IPS-15b (cell line): Measurements from ENCODE around the gene GARIN3.
"Not testable (repeated sequence)": the region's sequence is repeated elsewhere in the genome, so short reads cannot be mapped to it uniquely, and the experiment has no call there.

Experiments used
- H3K27me3 ChIP-seq: one replicate; pipeline ENCODE4 v1.6.1; 2013; ENCODE audit warnings: low read length; ENCODE audit not compliant: control insufficient read depth, insufficient read depth
- H3K36me3 ChIP-seq: one replicate; pipeline ENCODE4 v1.6.1; 2013; ENCODE audit warnings: low read length; ENCODE audit not compliant: control insufficient read depth, insufficient read depth
- H3K4me1 ChIP-seq: one replicate; pipeline ENCODE4 v1.6.1; 2013; ENCODE audit warnings: mild to moderate bottlenecking, low read length; ENCODE audit not compliant: control insufficient read depth, insufficient read depth
- H3K4me3 ChIP-seq: one replicate; pipeline ENCODE4 v1.5.1; 2013; ENCODE audit warnings: low read depth, low read length
- H3K9ac ChIP-seq: one replicate; pipeline ENCODE4 v1.6.1; 2013; ENCODE audit warnings: low read depth, mild to moderate bottlenecking, low read length
- H3K9me3 ChIP-seq: one replicate; pipeline ENCODE4 v1.6.1; 2013; ENCODE audit warnings: mild to moderate bottlenecking, low read length; ENCODE audit not compliant: control insufficient read depth, insufficient read depth

Gene GARIN3

DNA sequence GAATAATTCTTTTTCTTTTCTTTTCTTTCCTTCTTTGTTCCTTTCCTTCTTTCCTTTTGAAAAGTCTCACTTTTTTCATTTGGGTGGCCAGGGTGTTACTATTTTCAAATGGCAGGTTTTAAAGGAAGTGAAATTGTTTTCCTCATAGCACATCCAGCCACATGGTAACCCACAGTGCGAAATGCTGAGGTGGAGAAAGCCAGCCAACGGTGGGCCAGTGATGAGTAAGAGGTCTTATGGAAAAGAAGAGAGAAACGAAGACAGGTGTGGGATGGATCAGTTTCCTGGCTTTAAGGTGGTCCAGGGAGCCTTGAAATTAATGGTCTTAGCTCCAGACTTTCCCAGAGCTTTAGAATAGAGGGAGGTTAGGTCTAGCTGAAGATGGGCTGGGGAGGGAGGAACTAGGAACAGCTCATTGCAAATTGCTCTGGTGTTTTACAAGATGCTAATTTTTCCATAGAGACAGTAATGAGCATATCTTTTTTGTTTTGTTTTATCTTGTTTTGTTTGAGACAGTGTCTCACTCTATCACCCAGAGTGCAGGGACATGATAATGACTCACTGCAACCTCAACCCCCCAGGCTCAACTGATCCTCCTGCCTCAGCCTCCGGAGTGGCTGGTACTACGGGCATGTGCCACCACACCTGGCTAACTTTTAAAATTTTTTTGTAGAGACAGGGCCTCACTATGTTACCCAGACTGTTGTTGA, 32.4 kb upstream of the GARIN3 start:
- H3K9ac ChIP-seq: no peak overlapping the region
- peaks cover 4% of the 10 kb centered on the region for H3K27me3 ChIP-seq
- no peaks in the 10 kb centered on the region for H3K4me1 ChIP-seq
- H3K36me3 ChIP-seq: no peaks in the 10 kb centered on the region
- H3K4me3 ChIP-seq: no peak overlapping the region
- no peaks in the 10 kb centered on the region for H3K9me3 ChIP-seq

DNA sequence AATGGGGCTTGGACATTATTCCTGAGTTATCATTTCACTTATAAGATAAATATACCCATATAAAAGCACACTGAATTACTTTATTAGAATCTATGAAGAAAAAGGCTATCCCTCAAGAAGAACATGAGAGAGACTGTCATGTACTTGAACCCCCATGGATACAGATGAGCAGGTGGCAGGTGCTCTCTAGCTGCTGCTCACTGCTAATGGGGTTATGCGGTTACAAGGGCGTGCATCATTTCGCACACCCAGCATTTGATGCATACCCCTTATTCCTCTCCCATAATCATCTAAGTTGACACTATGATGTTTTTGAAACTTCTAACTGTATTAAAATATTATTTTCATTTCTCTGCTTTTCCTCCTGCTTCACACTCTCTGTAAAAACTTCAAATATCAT, 31.0 kb upstream of the GARIN3 start:
- no peak overlapping the region for H3K4me3 ChIP-seq
- H3K36me3 ChIP-seq: no peaks in the 10 kb centered on the region
- no peak overlapping the region for H3K9ac ChIP-seq
- no peaks in the 10 kb centered on the region for H3K4me1 ChIP-seq
- no peaks in the 10 kb centered on the region for H3K9me3 ChIP-seq
- peaks cover 4% of the 10 kb centered on the region for H3K27me3 ChIP-seq

GRCh38 chr5:157196045-157196444, 30.0 kb upstream of the GARIN3 start:
- no peaks in the 10 kb centered on the region for H3K9me3 ChIP-seq
- H3K9ac ChIP-seq: no peak overlapping the region
- peaks cover 4% of the 10 kb centered on the region for H3K27me3 ChIP-seq
- no peaks in the 10 kb centered on the region for H3K36me3 ChIP-seq
- no peak overlapping the region for H3K4me3 ChIP-seq
- no peaks in the 10 kb centered on the region for H3K4me1 ChIP-seq

DNA sequence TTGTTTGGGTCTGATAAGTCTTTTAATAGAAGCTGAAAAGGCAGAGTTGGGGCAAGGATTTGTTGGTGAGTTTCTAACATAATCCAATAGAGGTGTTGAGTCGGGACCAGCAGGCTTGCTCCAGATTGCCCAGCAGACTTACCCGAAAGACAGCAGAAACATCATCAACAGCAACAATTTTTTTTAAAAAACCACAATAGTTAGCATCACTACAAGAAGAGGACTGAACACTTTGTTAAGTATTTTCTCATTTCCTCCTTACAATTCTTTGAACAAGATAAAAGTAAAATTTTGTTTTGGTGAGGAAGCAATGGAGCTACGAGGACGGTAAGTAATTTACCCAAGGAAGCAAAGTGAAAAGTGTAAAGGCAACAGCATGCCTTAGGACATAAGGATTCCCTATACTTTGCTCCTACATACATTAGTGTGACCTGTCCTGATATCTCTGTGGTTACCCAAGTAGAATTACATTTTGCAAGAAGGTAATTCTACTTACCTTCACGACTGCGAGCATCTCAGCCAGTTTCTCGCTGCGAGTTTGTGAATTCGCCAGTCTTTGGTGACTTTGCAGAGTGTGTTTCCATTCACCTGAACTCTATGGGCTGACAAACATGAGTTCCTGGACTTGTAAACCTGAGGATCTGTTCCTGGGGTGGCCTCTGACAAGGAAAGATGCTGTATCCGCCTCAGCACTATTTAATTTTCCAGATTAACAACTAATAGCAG, 27.8 kb upstream of the GARIN3 start:
- peaks cover 21% of the 10 kb centered on the region for H3K27me3 ChIP-seq
- H3K9me3 ChIP-seq: no peaks in the 10 kb centered on the region
- no peaks in the 10 kb centered on the region for H3K4me1 ChIP-seq
- H3K9ac ChIP-seq: no peak overlapping the region
- no peaks in the 10 kb centered on the region for H3K36me3 ChIP-seq
- no peak overlapping the region for H3K4me3 ChIP-seq

DNA sequence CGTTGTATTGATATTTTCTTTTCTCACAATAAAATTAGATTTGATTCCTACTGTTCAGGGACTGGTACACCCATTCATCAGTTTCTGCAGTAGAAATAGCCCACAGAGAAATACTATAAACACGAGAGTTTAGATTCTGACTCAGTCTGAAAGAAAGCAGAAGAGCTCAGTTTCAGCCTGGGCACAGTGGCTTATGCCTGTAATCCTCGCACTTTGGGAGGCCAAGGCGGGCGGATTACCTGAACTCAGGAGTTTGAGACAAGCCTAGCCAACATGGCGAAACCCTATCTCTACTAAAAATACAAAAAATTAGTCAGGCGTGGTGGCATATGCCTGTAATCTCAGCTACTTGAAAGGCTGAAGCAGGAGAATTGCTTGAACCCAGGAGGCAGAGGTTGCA, 23.2 kb upstream of the GARIN3 start:
- Histone ChIP-seq H3K9ac (no peak overlapping the region), H3K27me3 (peaks cover 59% of the 10 kb centered on the region), H3K4me3 (no peak overlapping the region), H3K4me1 (no peaks in the 10 kb centered on the region), H3K9me3 (no peaks in the 10 kb centered on the region), H3K36me3 (no peaks in the 10 kb centered on the region)

DNA sequence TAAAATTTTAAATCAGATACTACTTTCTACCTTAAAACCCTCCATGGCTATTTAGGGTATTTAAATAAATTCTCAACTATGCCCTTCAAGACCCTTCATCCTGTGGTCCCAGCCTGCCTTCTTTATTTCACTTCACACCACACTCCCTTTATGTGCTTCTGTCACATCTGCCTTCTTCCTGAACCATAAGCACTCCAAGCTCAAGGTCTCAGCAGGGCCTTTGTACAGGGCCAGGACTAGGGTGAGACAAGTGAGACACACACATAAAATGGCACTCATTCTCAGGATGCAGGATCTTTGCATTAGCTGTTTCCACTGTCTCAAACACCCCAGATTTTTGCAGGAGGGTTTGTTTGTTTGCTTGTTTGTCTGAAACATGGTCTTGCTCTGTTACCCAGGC, 22.2 kb upstream of the GARIN3 start:
- Histone ChIP-seq H3K4me1 (no peaks in the 10 kb centered on the region), H3K27me3 (peaks cover 59% of the 10 kb centered on the region), H3K9me3 (no peaks in the 10 kb centered on the region), H3K9ac (no peak overlapping the region), H3K36me3 (no peaks in the 10 kb centered on the region), H3K4me3 (no peak overlapping the region)

GRCh38 chr5:157187046-157187754, 21.1 kb upstream of the GARIN3 start:
- no peaks in the 10 kb centered on the region for H3K4me1 ChIP-seq
- H3K9ac ChIP-seq: no peak overlapping the region
- no peaks in the 10 kb centered on the region for H3K9me3 ChIP-seq
- no peak overlapping the region for H3K4me3 ChIP-seq
- H3K36me3 ChIP-seq: no peaks in the 10 kb centered on the region
- H3K27me3 ChIP-seq: peaks cover 59% of the 10 kb centered on the region

GRCh38 chr5:157186309-157187045, 20.4 kb upstream of the GARIN3 start:
- Histone ChIP-seq H3K36me3 (no peaks in the 10 kb centered on the region), H3K4me1 (no peaks in the 10 kb centered on the region)

DNA sequence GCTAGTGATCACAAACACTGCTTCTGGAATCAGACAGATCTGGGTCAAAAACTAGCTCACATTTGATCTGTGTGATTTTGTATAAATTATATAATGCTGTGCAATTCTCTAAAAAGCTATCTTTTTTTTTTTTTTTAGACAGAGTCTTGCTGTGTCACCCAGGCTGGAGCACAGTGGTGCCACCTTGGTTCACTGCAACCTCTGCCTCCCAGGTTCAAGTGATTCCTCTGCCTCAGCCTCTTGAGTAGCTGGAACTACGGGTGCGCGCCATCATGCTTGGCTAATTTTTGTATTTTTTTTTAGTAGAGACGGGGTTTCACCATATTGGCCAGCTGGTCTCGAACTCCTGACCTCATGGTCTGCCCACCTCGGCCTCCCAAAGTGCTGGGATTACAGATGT, 19.1 kb upstream of the GARIN3 start:
- not testable (repeated sequence) for H3K36me3 ChIP-seq, H3K9me3 ChIP-seq, H3K4me3 ChIP-seq, H3K9ac ChIP-seq, H3K4me1 ChIP-seq
- H3K27me3 ChIP-seq: peaks cover 61% of the 10 kb centered on the region

More at GRCh38 chr5:157186309-157187045, 20.4 kb upstream of the GARIN3 start:
- peaks cover 59% of the 10 kb centered on the region for H3K27me3 ChIP-seq
- no peak overlapping the region for H3K4me3 ChIP-seq
- H3K9ac ChIP-seq: no peak overlapping the region
- no peaks in the 10 kb centered on the region for H3K9me3 ChIP-seq

DNA sequence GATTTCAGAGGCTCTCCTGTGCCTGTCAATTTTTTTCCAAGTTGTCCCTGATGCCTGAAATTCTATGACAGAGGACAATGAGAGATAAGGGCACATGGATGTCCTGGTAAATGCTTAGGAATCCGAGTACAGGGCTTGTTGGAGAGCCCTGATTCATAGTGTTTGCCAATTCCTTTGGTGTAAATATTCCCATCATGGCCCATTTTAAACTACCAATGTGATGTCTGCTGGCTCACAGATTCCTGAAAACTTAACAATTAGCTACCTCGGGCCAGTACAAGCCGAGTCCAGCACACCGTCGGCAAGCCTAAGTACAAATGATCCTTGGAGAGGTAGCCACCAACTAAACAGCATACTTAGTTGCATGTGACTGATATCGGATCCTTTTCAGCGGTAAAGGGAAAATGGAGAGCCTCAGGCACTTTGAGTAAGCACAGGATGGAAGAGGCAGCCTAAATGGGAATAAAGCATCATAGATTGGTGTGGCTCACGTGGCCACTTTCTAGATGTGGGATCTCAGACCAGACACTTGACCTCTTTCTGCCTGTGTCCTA, 18.1 kb upstream of the GARIN3 start:
- Histone ChIP-seq H3K9ac (no peak overlapping the region), H3K4me3 (no peak overlapping the region), H3K4me1 (no peaks in the 10 kb centered on the region), H3K27me3 (peaks cover 52% of the 10 kb centered on the region), H3K9me3 (no peaks in the 10 kb centered on the region), H3K36me3 (no peaks in the 10 kb centered on the region)

DNA sequence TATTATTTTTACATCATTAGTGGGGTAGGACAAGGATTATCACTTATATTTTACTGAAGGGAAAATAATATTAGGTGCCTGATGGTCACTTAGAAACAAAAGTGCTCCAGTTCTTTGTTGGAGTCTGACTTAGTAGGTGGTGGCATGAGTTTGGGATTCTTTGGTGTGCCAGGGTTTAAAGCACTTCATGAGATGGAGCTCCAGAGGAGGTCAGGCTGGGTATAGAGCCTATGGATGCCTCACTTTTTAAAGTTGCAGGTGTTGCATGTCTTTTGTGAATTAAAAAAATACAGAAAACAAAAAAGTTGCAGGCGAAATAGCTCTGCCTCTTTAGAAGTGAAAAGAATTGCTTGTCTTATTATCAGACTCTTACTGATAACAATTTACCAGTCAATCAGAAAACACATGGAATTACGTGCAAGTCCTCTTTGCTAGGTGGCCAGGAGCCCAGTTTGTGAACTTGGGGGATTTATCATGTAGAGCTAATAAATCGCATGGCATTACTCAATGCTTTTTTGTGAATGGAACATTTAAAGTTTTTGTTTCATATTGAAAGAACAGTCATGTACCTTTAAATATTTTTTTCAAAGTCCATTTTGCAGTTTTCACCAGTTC, 16.2 kb upstream of the GARIN3 start:
- no peak overlapping the region for H3K9ac ChIP-seq
- peaks cover 37% of the 10 kb centered on the region for H3K27me3 ChIP-seq
- no peaks in the 10 kb centered on the region for H3K4me1 ChIP-seq
- H3K4me3 ChIP-seq: no peak overlapping the region
- no peaks in the 10 kb centered on the region for H3K9me3 ChIP-seq
- no peaks in the 10 kb centered on the region for H3K36me3 ChIP-seq
